GM12873 (cell line): ENCODE measurements around the gene ACAD9.

Source experiments
- TF ChIP-seq, protein P1 (sequence below): IDR thresholded peaks from 2 replicates; pipeline ENCODE4 v1.5.1; 2012; ENCODE audit warnings: low read depth, mild to moderate bottlenecking, moderate library complexity, low read length, control low read depth; ENCODE audit not compliant: insufficient read depth; ENCODE audit errors: missing control alignments

ACAD9 gene

DNA sequence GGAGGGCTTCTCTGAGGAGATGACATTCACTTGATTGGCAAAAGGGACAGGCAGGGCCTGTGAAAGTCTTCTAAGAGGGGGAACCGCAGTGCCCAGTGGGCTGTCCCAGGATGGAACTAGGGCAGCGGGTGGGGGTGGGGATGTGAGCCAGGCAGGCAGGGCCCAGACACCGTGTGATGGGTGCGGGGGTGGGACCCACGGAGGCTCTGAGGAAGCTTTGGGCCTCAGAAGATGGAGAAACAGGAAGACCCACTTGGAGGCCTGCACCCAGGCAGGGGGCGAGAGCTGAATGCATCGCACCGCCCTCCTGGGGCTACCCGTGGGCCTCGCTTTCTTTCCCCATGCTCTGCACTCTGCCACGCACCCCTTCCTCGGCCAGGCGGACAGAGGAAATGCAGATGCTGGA lies 32.9 kb upstream of the ACAD9 start:
- TF ChIP-seq, protein P1, sequence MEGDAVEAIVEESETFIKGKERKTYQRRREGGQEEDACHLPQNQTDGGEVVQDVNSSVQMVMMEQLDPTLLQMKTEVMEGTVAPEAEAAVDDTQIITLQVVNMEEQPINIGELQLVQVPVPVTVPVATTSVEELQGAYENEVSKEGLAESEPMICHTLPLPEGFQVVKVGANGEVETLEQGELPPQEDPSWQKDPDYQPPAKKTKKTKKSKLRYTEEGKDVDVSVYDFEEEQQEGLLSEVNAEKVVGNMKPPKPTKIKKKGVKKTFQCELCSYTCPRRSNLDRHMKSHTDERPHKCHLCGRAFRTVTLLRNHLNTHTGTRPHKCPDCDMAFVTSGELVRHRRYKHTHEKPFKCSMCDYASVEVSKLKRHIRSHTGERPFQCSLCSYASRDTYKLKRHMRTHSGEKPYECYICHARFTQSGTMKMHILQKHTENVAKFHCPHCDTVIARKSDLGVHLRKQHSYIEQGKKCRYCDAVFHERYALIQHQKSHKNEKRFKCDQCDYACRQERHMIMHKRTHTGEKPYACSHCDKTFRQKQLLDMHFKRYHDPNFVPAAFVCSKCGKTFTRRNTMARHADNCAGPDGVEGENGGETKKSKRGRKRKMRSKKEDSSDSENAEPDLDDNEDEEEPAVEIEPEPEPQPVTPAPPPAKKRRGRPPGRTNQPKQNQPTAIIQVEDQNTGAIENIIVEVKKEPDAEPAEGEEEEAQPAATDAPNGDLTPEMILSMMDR, result no peak

DNA sequence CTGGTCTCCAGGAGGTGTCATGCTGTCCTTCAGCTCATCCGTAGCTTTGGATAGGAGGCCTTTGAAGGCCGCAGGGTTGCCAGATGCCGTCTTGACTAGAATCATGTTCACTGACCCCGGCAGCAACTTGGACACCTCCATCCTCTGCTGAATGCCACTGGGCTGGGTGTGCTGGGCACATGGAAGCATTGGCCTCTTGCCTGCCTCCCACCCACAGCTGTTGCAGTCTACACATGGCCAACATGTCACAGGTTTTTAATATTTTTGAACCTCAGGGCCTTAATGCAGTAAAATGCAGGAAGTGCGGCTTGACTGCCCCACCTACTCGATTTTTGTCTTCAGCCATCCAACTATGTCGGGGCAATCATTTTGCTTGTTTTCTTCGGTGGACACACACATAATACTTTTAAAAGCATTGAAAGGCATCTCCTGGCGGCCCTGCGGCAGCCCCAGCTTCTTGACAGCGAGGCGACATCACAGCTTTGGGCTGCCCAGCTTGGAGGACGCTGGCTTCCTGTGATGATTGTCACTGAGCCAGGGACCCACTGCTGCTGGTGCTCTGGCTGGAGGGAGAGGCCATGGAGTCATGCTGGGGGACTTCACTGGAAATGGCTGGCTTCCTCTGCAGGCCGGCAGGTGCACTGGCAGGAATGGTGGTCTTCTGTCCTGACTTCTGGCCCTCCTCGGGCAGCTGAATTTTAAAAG lies 31.6 kb upstream of the ACAD9 start:
- TF ChIP-seq, protein P1, result no peak

DNA sequence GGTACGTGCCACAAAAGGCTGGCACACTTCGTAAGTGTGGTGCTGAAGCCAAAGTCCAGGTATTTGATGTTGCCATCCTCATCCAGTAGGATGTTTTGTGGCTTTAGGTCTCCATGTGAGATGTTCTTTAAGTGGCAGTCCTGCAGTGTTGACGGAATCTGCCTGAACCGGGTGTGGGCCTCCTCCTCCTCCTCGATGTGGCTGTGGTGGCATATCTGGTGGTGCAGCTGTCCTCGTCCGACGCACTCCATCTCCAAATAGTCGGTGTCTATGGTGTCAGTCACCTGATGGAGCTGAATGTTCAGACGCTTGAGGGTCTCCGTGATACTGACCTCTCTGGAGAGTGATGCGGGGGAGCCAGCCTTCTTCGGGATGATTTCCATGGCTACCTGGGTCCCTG lies 30.5 kb upstream of the ACAD9 start:
- TF ChIP-seq, protein P1, result no peak

- TF ChIP-seq, protein P1, result peak; percentile 2
Observed at GRCh38 chr3:128849911-128850455, 29.4 kb upstream of the ACAD9 start.

- TF ChIP-seq, protein P1, result no peak
Observed at GRCh38 chr3:128850544-128850943, 28.9 kb upstream of the ACAD9 start.

GRCh38 chr3:128851601-128852000 lies 27.8 kb upstream of the ACAD9 start:
- TF ChIP-seq, protein P1, result no peak

- TF ChIP-seq, protein P1, result no peak
Observed at GRCh38 chr3:128853826-128854225, 25.6 kb upstream of the ACAD9 start.
